OCI-LY7 (cell line): ENCODE measurements around the gene INSYN2B. TPM values are rescaled to one million over a fixed set of nuclear protein-coding genes. Genes with fewer than 3 reads are reported as not detected.

ENCODE experiments used
- BruUV-seq: library from RNA; stranded (reverse); fragments of 400-500 nt; replicated peaks from 2 replicates; lab custom pipeline; 2021; lab: Mats Ljungman, UMichigan
- CTCF ChIA-PET: fragments of 300-600 bp; sonication (Branson Sonifier 250); formaldehyde crosslinking; loops from one replicate; lab custom pipeline; 2022; ENCODE audit warnings: antibody characterized with exemption; ENCODE audit not compliant: unreplicated experiment; lab: Charles Lee
- POLR2A ChIA-PET: fragments of 300-600 bp; sonication (Branson Sonifier 250); formaldehyde crosslinking; loops from one replicate; lab custom pipeline; 2022; ENCODE audit warnings: antibody characterized with exemption; lab: Charles Lee
- DNase-seq: peaks from one replicate; pipeline ENCODE4 v3.0.0-alpha.2; 2015; ENCODE audit warnings: low spot score
- H2AFZ ChIP-seq: fragments of 200-600 bp; sonication (generic), shearing (Covaris generic); 2 replicates; pipeline ENCODE4 v1.6.1; 2014; ENCODE audit warnings: mild to moderate bottlenecking, antibody characterized with exemption, low read length, moderate library complexity
- H3K27ac ChIP-seq: fragments of 200-600 bp; sonication (generic); 2 replicates; pipeline ENCODE4 v1.5.1; 2014; ENCODE audit warnings: mixed run types, low read depth, mild to moderate bottlenecking, moderate library complexity, low read length, inconsistent platforms; ENCODE audit not compliant: poor library complexity, severe bottlenecking
- H3K36me3 ChIP-seq: fragments of 200-600 bp; sonication (generic); 2 replicates; pipeline ENCODE4 v1.6.1; 2014; ENCODE audit warnings: mild to moderate bottlenecking, antibody characterized with exemption, low read length, moderate library complexity, mixed read lengths; ENCODE audit not compliant: insufficient read depth
- H3K4me1 ChIP-seq: fragments of 200-600 bp; sonication (generic); 2 replicates; pipeline ENCODE4 v1.5.1; 2014; ENCODE audit warnings: mild to moderate bottlenecking, low read length; ENCODE audit not compliant: insufficient read depth, poor library complexity, severe bottlenecking
- H3K4me2 ChIP-seq: fragments of 200-600 bp; sonication (generic); 2 replicates; pipeline ENCODE4 v1.6.1; 2014; ENCODE audit warnings: mild to moderate bottlenecking, low read length
- H3K4me3 ChIP-seq: fragments of 200-600 bp; sonication (generic); 2 replicates; pipeline ENCODE4 v1.5.1; 2014; ENCODE audit warnings: mild to moderate bottlenecking, low read depth, low read length; ENCODE audit not compliant: poor library complexity, severe bottlenecking
- H3K79me2 ChIP-seq: fragments of 200-600 bp; sonication (generic); 2 replicates; pipeline ENCODE4 v1.6.1; 2016; ENCODE audit warnings: low read depth, mild to moderate bottlenecking, low read length, moderate library complexity, mixed read lengths; ENCODE audit not compliant: insufficient read depth
- H3K9me2 ChIP-seq: fragments of 200-600 bp; sonication (generic); 2 replicates; pipeline ENCODE4 v1.6.1; 2016; ENCODE audit warnings: mild to moderate bottlenecking, low read length, mixed read lengths; ENCODE audit not compliant: insufficient read depth
- H3K9me3 ChIP-seq: fragments of 200-600 bp; sonication (generic); 2 replicates; pipeline ENCODE4 v1.6.1; 2014; ENCODE audit warnings: mild to moderate bottlenecking, mixed run types, low read length, mixed read lengths
- H4K20me1 ChIP-seq: fragments of 200-600 bp; sonication (generic); 2 replicates; pipeline ENCODE4 v1.6.1; 2014; ENCODE audit warnings: mild to moderate bottlenecking, antibody characterized with exemption, low read length, moderate library complexity, mixed read lengths; ENCODE audit not compliant: insufficient read depth
- CTCF ChIP-seq: fragments of 200-600 bp; sonication (generic); conservative IDR thresholded peaks from 2 replicates; pipeline ENCODE4 v1.5.1; 2014; ENCODE audit warnings: mild to moderate bottlenecking, antibody characterized with exemption, low read length, moderate library complexity, mixed read lengths
- EZH2phosphoT487 ChIP-seq: fragments of 200-600 bp; sonication (generic); IDR thresholded peaks from 2 replicates; pipeline ENCODE4 v1.6.1; 2018; ENCODE audit warnings: low read depth, borderline replicate concordance, mild to moderate bottlenecking, mixed run types, antibody characterized with exemption, low read length, moderate library complexity, mixed read lengths
- intact Hi-C: fragments of 100-400 bp; cut with micrococcal nuclease; formaldehyde crosslinking; loops from one replicate; pipeline ENCODE4 v1.10.0; 2022; ENCODE audit not compliant: unreplicated experiment
- total RNA-seq, 2 experiments: library from RNA; depleted of rRNA in 1 of 2; stranded (reverse); fragments of >200 nt in 1 of 2; shearing (Covaris generic) in 1 of 2; gene quantifications; 2 replicates each; pipeline ENCODE4 v1.2.3, GENCODE V29; 2014 to 2022

INSYN2B gene
- total RNA-seq, 2 experiments from 2014 or later = not detected

- no peak overlapping the region for H3K4me3 ChIP-seq
- BruUV-seq = no TSS peak
- intact Hi-C loops = no loop called here
- H3K9me3 ChIP-seq = no peaks in the 10 kb centered on the region
- CTCF ChIA-PET = no interaction called here
- H3K9me2 ChIP-seq = no peaks in the 10 kb centered on the region
- H3K27ac ChIP-seq = no peak overlapping the region
- no peak overlapping the region for H3K4me2 ChIP-seq
- H3K36me3 ChIP-seq = peaks cover 68% of the 10 kb centered on the region
- no peak for DNase-seq
- H3K4me1 ChIP-seq = peaks cover 3% of the 10 kb centered on the region
- no peak overlapping the region for H2AFZ ChIP-seq
- no peaks in the 10 kb centered on the region for H3K79me2 ChIP-seq
- POLR2A ChIA-PET = interaction anchor here (0.6 to 0.7 kb wide), 2 partner anchors 1270 to 1677 kb away, joined by 3 read pairs; no protein-coding TSS in a partner anchor
- no peak for TF ChIP-seq CTCF
- no peak for TF ChIP-seq EZH2phosphoT487
- no peaks in the 10 kb centered on the region for H4K20me1 ChIP-seq
Observed at GRCh38 chr5:170000155-170000554, 19.9 kb upstream of the INSYN2B start.

- H3K36me3 ChIP-seq = peaks cover 69% of the 10 kb centered on the region
- no peaks in the 10 kb centered on the region for H3K79me2 ChIP-seq
- DNase-seq = no peak
- TF ChIP-seq CTCF (no peak), EZH2phosphoT487 (no peak)
- no peak overlapping the region for H3K27ac ChIP-seq
- no peaks in the 10 kb centered on the region for H3K9me3 ChIP-seq
- H2AFZ ChIP-seq = no peak overlapping the region
- ChIA-PET POLR2A (interaction anchor here (0.7 to 1.3 kb wide), 2 partner anchors 12 to 1677 kb away, joined by 3 read pairs; no protein-coding TSS in a partner anchor), CTCF (no interaction called here)
- no peaks in the 10 kb centered on the region for H4K20me1 ChIP-seq
- no peak overlapping the region for H3K4me3 ChIP-seq
- H3K4me1 ChIP-seq = peaks cover 3% of the 10 kb centered on the region
- H3K4me2 ChIP-seq = no peak overlapping the region
- intact Hi-C loops = no loop called here
- BruUV-seq = no TSS peak
- H3K9me2 ChIP-seq = no peaks in the 10 kb centered on the region
Observed at GRCh38 chr5:169999621-170000020, 19.3 kb upstream of the INSYN2B start.

- POLR2A ChIA-PET = no interaction called here
- TF ChIP-seq EZH2phosphoT487 (no peak), CTCF (no peak)
- Histone ChIP-seq H3K4me1 (peaks cover 3% of the 10 kb centered on the region), H3K4me2 (no peak overlapping the region), H3K27ac (no peak overlapping the region), H3K9me3 (no peaks in the 10 kb centered on the region), H3K9me2 (no peaks in the 10 kb centered on the region), H3K36me3 (peaks cover 79% of the 10 kb centered on the region), H3K4me3 (no peak overlapping the region), H2AFZ (no peak overlapping the region), H4K20me1 (no peaks in the 10 kb centered on the region), H3K79me2 (no peaks in the 10 kb centered on the region)
- intact Hi-C loops = no loop called here
- no TSS peak for BruUV-seq
- no peak for DNase-seq
- CTCF ChIA-PET = no interaction called here
Observed at GRCh38 chr5:169997798-169998197, 17.5 kb upstream of the INSYN2B start.
